Measurements from ENCODE around the gene PLA2G2F.

Gene PLA2G2F

DNA sequence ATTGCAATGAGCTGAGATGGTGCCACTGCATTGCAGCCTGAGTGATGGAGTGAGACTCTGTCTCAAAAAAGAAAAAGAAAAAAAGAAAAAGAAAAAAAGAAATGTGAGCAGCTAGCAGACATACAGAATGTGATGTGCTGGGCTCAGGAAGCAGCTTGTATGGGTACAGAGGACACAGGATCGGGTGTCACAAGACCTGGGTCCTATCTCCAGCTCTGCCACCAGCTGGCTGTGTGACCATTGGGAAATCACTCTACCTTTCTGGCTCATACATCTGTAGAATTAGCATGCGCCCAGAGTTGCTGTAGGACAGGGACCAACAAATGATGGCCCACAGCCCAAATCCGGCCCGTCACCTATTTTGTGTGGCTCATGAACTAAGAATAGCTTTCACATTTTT, 50.5 kb downstream of the PLA2G2F start:
- DNase-seq (ENCODE audit: low read depth) = no peak

DNA sequence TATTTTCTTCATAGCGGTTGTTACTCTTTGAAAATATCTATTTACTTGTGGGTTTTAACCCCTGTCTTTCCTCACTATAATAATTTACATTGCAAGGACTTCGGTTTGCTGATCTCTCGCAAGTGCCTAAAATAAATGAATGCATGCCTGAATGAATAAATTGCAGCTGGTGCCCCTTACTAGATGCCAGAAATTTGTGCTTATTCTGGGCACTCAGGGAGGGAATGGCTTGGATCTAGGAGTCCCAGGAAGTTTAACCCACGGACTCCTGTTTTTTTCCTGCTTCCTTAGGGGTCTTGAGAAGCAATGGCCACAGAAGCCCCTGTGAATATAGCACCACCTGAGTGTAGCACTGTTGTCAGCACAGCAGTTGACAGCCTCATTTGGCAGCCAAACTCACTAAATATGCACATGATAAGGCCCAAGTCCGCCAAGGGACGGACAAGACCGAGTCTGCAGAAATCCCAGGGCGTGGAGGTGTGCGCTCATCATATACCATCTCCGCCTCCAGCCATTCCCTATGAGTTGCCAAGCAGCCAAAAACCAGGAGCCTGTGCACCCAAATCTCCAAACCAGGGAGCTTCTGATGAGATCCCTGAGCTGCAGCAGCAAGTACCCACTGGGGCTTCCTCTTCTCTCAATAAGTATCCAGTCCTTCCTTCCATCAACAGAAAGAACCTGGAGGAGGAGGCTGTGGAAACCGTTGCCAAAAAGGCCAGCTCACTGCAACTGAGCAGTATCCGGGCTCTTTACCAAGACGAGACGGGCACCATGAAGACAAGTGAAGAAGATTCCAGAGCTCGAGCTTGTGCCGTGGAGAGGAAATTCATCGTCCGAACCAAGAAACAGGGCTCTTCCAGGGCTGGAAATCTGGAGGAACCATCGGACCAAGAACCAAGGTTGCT, 51.4 kb downstream of the PLA2G2F start:
- DNase-seq (ENCODE audit: low read depth) = no peak

DNA sequence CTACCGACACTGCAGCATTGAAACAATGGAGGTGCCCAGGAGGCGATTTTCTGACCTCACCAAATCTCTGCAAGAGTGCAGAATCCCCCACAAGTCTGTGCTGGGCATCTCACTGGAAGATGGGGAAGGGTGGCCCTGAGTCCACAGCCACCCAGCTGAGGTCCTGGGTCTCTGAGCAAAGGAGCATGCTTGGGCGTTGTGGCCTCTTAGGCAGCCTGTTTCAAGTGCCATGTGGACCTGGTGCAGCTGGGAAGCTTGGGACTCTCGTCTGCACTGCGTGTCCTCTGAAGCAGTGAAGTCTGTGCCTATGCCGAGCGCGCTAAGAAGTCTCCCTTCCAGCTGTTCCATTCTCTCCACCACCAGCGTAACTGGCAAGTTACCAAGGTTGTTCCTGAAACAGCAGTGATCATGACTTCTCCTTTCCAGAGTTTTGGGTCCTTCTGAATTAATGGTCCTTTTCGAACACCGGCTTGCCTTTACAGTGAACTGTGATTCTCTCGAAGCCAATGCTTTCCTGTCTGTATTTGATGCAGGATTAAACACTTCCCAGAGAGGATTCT, 52.2 kb downstream of the PLA2G2F start:
- no peak for DNase-seq (ENCODE audit: low read depth)

DNA sequence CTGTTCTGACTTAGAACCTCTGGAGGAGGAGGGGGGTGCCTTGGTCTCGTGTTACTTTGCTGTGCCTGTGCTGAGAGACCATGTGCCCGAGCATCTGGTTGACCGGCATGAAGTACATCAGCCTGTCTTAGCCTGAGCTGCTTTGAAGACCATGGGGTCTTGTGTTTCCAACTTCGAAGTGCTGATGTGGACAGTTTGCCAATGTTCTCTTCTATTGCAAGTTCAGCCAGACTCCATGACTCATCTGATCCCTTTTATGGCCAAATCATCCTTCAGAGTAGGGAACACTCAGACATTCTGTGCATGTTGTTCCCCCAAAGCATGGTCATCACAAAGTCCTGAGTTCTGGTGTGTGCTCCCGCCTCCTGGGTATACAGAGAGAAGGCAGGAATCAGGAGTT, 53.2 kb downstream of the PLA2G2F start:
- DNase-seq (ENCODE audit: low read depth) = no peak

DNA sequence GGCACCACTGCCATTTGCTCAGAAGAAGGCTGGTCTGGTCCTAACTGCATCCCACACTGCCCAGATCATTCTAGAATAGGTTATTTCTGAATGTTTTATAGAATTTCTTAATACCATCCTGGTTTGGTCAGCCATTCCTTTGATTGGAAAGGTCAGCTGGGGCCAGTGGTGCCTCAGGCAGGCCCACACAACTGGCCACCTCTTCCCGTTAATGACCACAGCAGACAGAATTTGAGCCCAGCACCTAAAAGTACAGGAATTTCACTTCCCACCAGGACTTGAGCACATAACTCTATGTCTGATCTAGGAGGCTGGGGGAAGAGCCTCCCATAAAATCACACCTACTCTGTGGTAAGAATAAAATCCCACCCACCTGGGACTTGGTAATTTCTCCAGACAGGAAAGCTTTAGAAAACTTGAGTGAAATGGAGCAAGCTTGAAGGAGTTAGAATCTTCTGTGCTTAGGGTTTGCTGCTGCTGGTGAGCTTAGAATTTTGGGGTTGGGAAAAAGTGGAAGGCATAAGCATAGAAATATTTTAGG, 53.8 kb downstream of the PLA2G2F start:
- no peak for DNase-seq (ENCODE audit: low read depth)

DNA sequence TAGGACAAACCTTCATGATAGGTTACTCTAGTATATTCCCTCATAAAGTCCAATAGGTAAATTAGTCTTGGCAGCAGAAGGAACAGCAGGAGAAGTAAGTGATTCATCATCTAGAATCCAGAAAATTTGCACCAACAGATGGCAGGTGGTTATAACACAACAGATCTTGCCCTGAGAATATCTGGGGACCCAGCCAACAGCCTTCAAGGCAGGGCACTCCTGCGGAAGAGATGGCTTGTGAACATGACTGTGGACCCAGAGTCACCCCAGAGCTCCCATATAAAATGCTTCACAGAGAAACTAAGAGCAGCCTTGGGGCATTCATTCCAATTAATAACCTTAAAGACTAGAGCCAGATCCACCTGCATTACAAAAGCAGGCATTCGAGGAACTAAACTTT, 55.1 kb downstream of the PLA2G2F start:
- DNase-seq (ENCODE audit: low read depth) = no peak

DNA sequence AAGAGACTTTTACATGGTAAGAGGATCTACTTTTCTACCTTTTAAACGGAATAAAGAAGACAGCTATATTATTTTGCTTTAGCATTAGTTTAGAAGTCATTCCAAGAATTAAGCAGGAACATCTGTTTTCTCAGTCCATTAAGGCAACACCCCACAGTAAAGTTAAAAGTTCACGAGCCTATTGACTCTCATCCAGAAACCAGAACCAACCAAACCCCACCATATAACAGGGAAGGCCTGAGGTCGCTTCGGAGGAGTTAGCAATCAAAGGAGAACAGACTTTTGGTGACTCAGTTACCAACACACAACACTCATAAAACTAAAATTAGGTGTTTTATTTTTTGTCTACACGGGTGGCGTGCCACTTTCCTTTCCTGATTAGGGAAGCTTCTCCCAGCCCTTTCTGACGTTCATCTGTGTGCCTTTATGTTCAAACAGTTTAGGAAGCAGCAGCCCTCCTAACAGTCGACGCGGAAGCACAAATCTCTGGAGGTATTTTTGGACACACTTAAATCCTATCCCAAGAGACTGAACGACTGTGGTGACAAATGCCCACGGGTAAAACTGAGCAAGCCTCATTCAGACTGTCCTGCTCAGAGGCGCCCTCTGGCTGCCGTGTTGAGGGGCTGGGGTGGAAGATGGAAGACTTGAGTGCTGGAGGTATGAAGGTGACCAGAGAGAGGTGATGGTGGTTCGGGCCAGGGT, 55.8 kb downstream of the PLA2G2F start:
- peak; percentile 62 for DNase-seq (ENCODE audit: low read depth)

DNA sequence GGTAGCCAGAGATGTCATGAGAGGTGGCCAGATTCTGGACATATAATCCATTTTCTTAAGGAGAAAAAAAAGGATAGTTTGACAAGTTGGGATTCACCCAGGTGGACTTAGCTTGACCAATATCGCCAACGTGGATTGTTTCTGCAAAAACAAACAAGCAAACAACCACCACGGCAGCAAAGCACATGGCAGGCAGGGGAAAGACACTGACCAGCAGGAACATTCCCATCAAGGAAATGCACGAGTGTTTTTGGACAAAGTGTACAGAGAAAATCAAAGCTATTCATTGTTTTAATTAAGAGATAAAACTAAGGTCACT, 56.3 kb downstream of the PLA2G2F start:
- no peak for DNase-seq (ENCODE audit: low read depth)

DNA sequence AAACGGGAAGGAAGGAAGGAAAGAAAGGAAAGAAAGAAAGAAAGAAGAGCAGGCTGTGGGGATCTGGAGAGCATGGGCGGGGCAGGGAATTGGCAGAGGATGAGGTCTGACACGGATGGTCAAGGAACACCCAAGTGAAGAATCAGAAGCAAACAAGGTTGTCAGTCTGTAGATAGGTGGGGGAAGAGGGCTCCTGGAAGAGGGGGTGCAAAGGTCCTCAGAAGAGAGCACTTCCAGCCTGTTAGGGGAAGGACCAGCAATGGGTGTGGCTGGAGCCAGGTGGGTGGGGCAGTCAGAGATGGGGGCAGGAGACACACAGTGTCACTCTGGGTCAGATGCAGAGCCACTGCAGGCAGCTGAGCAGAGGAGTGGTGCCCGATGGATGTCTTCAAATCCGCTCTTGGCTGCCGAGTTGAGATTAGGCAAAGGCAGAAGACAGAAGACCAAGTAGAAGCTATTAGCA, 58.2 kb downstream of the PLA2G2F start:
- DNase-seq (ENCODE audit: low read depth) = no peak

DNA sequence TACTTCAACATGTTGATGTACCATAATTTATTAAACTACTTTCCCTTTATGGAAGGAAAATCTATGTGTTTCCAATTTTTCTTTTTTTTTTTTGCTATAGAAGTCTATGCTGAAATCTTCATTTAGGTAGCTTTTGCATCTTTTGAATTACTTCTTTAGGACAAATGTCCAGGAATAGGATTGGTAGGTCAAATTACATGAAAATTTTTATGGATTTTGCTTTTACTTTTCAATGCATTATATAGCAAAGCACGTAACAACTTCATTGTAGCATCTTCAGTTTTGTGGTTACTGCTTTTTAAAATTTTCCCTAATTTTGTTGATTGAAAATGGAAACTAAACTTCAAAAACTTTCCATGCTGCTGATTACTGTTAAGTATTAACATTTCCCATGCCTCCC, 59.2 kb downstream of the PLA2G2F start:
- no peak for DNase-seq (ENCODE audit: low read depth)

DNA sequence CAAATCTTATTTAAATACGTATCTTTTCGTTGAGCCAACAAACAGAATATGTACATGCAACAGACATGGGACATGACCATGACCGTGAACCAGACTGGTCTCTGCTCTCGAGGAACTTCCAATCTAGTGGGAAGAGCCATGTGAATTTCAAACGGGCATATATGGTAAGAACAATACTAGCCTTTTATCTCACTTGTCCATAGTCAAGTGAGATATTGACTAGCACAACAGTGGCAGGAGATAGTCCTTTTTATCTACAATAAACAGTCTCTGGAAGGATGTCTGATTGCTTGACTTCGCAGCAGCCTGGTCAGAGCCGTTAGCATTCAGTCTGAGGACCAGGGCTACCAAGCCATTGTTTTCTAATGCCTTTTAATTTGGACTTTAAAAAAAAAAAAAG, 59.8 kb downstream of the PLA2G2F start:
- DNase-seq (ENCODE audit: low read depth) = no peak

DNA sequence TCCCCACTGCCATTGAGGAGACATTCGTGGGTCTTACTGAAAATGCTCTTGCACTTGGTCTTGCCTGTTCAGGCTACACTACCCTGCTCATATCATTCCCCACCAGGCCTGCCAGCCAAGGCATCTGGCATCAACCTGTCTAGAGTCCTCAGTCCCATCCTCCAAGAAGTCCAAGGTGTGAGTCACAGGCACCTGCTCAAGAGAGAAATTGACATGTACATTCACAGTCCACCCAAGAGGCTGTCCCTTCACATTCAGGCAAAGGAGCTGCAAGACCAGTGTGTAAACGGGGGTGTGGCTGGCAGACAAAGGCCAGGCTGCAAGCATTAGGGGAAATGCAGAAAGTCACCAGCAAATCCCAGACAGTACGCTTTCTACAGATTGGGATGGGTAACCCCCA, 60.3 kb downstream of the PLA2G2F start:
- DNase-seq (ENCODE audit: low read depth) = no peak

DNA sequence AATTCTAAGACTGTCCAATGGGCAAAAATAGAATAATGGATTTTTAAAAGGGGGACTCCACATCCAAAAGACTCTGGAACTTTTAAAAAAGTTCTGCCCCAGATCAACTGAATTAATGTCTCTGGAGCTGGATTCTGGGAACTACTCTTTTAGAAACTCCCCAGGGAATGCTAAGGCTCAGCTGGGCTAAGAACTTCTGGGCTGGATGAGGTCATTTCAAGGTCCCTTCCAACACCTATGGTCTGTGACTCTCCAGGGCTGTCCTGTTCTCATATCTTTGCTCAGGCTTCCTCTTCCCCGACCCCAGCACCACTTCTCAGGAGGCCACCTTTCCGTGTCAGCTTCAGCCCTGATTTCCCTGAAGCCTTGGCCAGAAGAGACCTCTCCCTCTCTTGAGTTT, 60.7 kb downstream of the PLA2G2F start:
- no peak for DNase-seq (ENCODE audit: low read depth)
